ENCODE measurements around the gene ZFP28.

The ZFP28 gene

GRCh38 chr19:56538254-56538760 is 441 bp upstream of the ZFP28 start:
- TF ChIP-seq, protein P1, sequence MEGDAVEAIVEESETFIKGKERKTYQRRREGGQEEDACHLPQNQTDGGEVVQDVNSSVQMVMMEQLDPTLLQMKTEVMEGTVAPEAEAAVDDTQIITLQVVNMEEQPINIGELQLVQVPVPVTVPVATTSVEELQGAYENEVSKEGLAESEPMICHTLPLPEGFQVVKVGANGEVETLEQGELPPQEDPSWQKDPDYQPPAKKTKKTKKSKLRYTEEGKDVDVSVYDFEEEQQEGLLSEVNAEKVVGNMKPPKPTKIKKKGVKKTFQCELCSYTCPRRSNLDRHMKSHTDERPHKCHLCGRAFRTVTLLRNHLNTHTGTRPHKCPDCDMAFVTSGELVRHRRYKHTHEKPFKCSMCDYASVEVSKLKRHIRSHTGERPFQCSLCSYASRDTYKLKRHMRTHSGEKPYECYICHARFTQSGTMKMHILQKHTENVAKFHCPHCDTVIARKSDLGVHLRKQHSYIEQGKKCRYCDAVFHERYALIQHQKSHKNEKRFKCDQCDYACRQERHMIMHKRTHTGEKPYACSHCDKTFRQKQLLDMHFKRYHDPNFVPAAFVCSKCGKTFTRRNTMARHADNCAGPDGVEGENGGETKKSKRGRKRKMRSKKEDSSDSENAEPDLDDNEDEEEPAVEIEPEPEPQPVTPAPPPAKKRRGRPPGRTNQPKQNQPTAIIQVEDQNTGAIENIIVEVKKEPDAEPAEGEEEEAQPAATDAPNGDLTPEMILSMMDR (IDR thresholded peaks at IDR 0.05), result no peak

- TF ChIP-seq, protein P1 (IDR thresholded peaks at IDR 0.05), result no peak
Observed at GRCh38 chr19:56543776-56544175, 5.0 kb downstream of the ZFP28 start.

DNA sequence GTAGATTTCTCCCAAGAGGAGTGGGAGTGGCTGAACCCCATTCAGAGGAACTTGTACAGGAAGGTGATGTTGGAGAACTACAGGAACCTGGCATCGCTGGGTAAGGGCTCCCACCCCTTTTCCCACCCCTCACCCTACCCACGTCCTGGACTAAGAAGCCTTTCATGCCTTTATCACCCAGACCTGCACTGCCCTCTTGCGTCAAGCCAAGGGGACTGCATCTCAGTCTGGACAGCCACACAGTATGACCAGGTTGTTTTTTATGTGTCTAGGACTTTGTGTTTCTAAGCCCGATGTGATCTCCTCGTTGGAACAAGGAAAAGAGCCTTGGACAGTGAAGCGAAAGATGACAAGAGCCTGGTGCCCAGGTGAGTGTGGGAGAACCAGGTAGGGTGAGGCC is 8.8 kb downstream of the ZFP28 start:
- TF ChIP-seq, protein P1 (IDR thresholded peaks at IDR 0.05), result no peak

- TF ChIP-seq, protein P1 (IDR thresholded peaks at IDR 0.05), result no peak
Observed at GRCh38 chr19:56554272-56554869, 15.6 kb downstream of the ZFP28 start.

- TF ChIP-seq, protein P1 (IDR thresholded peaks at IDR 0.05), result no peak
Observed at GRCh38 chr19:56562766-56563165, 24.0 kb downstream of the ZFP28 start.

DNA sequence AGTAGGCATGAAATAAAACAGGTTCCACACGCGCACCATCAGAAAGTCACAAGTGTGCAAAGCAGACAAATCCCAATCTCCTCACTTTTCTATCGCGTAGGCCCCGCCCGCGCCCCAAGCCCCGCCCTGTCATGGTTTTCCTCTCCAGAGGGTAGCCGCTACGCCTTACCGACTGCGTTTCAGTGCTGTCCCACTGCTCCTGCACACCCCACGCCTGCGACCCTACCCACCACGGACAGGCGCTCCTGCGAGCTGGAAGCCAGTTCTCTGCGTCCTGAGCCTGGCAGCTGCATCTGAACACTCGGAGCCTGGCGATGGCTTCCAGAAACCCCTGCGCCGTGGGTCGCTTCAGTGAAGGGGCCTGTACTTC is 28.1 kb downstream of the ZFP28 start:
- TF ChIP-seq, protein P1 (IDR thresholded peaks at IDR 0.05), result no peak

GRCh38 chr19:56567274-56568120 is 28.7 kb downstream of the ZFP28 start, which contains the start of gene ZNF470:
TSS of gene ZNF470 (plus strand) at chr19:56567468. CDS start at chr19:56570312, 2,844 bp downstream.
- TF ChIP-seq, protein P1 (IDR thresholded peaks at IDR 0.05), result no peak

Measured in LNCAP (cell line).